Measurements from ENCODE around the gene ZNF205.

The ZNF205 gene

DNA sequence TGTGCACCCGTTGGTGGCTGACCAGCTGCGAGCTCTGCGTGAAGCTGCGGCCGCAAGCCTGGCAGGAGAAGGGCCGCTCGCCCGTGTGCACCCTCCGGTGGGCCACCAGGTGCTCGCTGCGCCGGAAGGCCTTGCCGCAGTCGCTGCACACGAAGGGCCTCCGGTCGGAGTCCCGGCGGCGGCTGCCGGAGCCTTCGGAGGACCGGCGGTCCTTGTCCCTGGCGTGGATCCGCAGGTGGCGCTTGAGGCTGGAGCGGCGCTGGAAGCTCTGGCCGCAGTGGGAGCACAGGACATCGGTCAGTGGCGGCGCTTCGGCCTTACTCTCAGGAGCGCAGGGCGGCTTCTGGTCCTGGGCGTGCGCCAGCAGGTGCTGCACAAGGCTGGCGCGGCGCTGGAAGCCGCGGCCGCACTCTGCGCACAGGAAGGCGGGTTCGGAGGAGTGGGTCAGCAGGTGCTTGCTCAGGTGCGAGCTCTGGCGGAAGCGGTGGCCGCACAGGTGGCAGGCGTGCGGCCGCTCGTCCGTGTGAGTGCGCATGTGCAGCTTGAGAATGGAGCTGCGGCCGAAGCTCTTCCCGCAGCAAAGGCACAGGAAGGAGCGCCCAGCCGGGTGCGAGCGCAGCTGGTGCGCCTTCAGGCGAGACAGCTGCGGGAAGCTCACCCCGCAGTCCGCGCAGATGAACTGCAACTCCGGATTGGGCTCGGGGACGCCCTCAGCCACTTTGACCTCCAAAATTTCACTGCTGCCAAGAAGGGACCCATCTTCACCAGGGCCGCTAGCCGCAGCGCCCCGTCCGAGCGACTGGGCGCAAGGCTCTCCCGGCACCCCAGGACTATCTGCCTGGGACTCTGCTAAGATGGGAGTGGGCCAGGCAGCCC lies 22.4 kb upstream of the ZNF205 start:
- H3K36me3 Mint-ChIP-seq, result no peaks in the 10 kb centered on the region
- no peaks in the 10 kb centered on the region for H3K27me3 Mint-ChIP-seq
- no peak overlapping the region for H3K27ac Mint-ChIP-seq
- no peak overlapping the region for H3K4me3 Mint-ChIP-seq
- H3K4me1 Mint-ChIP-seq (ENCODE audit: low read depth), result peaks cover 36% of the 10 kb centered on the region
- no peaks in the 10 kb centered on the region for H3K9me3 Mint-ChIP-seq (ENCODE audit: low read depth)

DNA sequence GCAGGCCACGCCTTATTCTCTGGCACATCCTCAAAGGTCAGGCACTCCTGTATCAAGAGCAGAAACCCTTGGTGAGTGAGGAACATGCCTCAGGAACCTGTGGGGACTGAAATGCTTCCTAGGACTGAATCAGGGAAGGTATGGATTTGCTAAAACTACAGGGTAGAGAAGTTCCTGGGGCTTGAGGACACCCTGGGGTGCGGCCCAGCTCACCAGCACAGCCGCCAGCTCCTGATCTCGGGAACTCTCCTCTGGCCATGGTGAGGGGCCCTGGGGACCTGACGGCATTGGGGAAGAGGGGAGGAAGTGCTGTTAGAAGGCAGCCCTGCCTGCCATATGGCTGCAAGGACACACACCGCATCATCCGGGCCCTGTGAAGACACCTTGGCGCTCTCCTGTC lies 20.8 kb upstream of the ZNF205 start:
- no peak overlapping the region for H3K4me3 Mint-ChIP-seq
- peaks cover 37% of the 10 kb centered on the region for H3K4me1 Mint-ChIP-seq (ENCODE audit: low read depth)
- H3K9me3 Mint-ChIP-seq (ENCODE audit: low read depth), result no peaks in the 10 kb centered on the region
- H3K36me3 Mint-ChIP-seq, result no peaks in the 10 kb centered on the region
- no peaks in the 10 kb centered on the region for H3K27me3 Mint-ChIP-seq
- H3K27ac Mint-ChIP-seq, result peak overlapping the region; percentile 50

DNA sequence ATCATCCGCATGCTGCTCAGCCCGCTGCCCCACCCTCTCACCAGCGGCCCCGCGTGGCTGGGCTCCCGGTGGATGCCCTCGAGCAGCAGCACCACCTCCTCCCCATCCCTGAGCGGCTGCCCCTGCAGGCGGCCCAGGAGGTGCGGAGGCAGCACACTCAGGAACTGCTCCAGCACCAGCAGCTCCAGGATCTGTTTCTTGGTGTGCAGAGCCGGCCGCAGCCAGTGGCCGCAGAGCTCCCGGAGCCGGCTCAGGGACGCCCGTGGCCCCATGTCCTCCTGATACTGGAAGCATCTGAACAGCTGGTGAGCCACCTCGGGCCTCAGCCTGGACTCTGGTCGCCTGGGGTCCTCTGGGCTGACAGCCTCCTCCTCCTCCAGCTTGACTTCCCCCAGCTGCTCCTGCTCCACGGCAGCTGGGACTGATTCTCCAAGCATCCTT lies 19.9 kb upstream of the ZNF205 start:
- Mint-ChIP-seq H3K4me3 (no peak overlapping the region), H3K4me1 (ENCODE audit: low read depth) (peaks cover 34% of the 10 kb centered on the region), H3K27ac (no peak overlapping the region), H3K36me3 (no peaks in the 10 kb centered on the region), H3K27me3 (no peaks in the 10 kb centered on the region), H3K9me3 (ENCODE audit: low read depth) (no peaks in the 10 kb centered on the region)

DNA sequence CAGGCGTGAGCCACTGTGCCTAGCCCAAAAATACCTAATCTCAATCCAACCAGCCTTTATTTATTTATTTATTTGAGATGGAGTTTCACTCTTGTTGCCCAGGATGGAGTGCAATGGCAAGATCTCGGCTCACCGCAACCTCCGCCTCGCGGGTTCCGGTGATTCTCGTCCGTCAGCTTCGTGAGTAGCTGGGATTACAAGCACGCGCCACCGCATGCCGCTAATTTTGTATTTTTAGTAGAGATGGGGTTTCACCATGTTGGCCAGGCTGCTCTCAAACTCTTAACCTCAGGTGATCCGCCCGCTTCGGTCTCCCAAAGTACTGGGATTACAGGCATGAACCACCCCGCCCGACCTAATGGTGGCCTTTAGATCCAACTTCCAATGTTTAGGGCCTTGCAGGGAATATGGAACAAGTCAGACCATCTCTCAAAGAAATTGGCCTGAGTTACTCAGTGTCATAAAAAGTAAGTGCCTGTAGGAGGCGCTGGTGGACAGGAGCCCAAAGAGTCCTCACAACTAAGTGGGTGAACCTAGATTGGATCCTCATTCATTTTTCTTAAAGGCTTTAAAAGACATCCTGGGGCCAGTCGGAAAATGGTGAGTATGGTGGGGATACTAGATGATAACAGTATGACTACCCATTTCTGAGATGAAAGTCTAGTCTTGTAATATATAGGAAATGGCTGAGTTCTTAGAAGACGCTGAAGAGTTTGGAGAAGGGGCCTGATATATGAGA lies 17.9 kb upstream of the ZNF205 start:
- no peaks in the 10 kb centered on the region for H3K9me3 Mint-ChIP-seq (ENCODE audit: low read depth)
- H3K27ac Mint-ChIP-seq, result peak overlapping the region; percentile 50

DNA sequence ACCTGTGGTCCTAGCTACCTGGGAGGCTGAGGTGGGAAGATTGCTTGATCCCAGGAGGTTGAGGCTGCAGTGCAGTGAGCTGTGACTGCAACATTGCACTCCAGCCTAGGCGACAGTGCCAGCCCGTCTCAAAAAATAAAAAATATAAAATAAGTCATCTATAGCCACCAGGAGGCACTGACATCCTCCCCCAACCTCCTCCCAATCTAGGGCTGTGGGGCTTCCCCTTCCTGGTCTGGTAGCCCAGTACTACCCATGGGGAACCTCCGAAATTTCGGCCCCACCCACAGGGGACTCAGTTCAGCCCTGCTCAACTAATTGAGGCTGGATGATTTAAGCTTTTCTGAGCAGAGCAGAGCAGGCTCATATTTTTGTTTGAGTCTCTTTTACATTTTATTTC lies 16.5 kb upstream of the ZNF205 start:
- Mint-ChIP-seq H3K36me3 (no peaks in the 10 kb centered on the region), H3K4me1 (ENCODE audit: low read depth) (peaks cover 39% of the 10 kb centered on the region), H3K27me3 (no peaks in the 10 kb centered on the region), H3K4me3 (no peak overlapping the region), H3K27ac (no peak overlapping the region), H3K9me3 (ENCODE audit: low read depth) (no peaks in the 10 kb centered on the region)

More for the DNA sequence above, 17.9 kb upstream of the ZNF205 start:
- H3K36me3 Mint-ChIP-seq, result no peaks in the 10 kb centered on the region
- H3K4me3 Mint-ChIP-seq, result no peak overlapping the region
- H3K4me1 Mint-ChIP-seq (ENCODE audit: low read depth), result peaks cover 32% of the 10 kb centered on the region
- no peaks in the 10 kb centered on the region for H3K27me3 Mint-ChIP-seq

DNA sequence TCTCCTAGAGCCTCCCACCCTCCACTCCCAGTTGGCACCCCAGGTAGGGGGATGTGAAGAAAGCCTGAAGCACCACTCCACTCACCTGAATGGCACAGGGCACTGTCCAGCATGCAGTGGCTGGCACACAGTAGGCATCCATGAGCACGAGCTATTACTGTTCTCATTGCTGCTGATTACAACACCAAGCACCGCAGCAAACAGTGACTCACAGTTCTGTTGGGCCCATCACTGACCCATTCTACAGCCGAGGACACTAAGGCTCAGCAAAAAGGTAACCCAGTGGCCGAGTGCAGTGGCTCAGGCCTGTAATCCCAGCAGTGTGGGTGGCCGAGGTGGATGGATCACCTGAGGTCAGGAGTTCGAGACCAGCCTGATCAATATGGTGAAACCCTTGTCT lies 16.0 kb upstream of the ZNF205 start:
- Mint-ChIP-seq H3K36me3 (no peaks in the 10 kb centered on the region), H3K27ac (peak overlapping the region; percentile 2), H3K27me3 (no peaks in the 10 kb centered on the region), H3K4me1 (ENCODE audit: low read depth) (peaks cover 39% of the 10 kb centered on the region), H3K4me3 (no peak overlapping the region), H3K9me3 (ENCODE audit: low read depth) (no peaks in the 10 kb centered on the region)

DNA sequence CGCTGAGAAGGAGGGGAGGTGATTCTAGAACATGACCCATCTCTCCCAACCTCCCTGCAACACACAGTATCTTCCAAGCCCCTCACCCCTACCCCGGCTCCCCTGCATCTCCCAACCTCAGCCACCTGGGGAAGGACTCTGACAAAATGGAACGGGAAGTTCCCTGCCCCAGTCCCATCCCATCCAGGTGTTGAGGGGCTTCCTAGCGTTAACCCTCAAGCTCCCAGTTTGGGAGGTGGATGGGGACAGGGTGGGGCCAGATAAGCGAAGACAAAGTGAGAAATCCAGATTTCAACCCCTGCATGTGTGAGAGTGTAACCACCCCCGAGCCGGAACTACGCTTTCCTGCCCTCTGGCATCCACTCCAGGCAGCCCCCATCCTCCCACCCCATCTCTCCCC lies 15.1 kb upstream of the ZNF205 start:
- H3K4me1 Mint-ChIP-seq (ENCODE audit: low read depth), result peaks cover 45% of the 10 kb centered on the region

DNA sequence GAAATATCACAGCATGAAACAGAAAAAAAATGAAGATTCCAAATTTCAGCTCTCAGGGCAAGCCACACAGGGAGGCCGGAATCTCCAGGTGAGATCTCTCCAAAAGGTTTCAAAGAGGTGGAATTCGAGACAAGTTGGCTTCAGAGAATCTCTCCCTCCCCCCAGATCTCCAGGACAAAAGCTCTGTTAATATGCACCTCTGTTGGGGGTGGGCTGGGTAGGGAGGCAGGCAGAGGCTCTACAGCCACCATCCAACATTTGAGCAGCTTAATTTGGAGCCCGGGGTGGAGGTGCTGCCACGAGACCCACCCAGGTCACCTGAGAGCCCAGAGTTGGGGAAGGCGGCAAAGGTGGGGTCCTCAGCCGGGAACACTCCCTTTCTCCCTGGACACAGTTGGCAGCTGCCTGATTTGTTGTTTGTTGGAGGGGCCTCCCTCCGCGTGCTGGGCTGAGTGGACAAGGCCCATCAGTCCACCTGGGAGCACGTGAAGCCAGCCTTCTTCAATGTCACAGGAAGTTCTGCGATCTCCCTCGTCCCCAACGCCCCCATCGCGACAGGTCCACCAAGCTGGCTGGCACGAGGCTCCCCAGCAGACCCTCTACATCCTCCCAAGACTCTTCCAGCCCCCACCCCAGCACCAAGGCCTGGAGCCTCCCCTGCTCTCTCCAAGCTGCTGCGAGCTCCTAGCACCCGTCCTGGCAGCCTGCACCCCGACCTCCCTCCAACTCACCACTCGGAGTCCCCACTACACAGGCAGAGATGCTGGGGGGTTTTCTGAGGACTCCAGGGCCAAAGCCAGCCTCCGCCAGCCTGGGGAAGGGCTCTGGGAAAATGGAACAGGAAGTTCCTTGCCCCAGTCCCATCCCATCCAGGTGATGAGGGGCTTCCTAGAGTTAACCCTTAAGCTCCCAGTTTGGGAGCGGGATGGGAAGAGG lies 13.7 kb upstream of the ZNF205 start, which contains the start of gene ZSCAN10:
Gene ZSCAN10, minus strand, starts transcription at position 836 of the 936 bp plus-strand sequence. CDS start 6,357 bp downstream, outside the sequence.
- H3K4me1 Mint-ChIP-seq (ENCODE audit: low read depth), result peaks cover 51% of the 10 kb centered on the region
- H3K27ac Mint-ChIP-seq, result peak within 1 kb of the TSS; percentile 51
- H3K36me3 Mint-ChIP-seq, result no peaks in the 10 kb centered on the region
- peak within 1 kb of the TSS; percentile 65 for H3K4me3 Mint-ChIP-seq
- no peaks in the 10 kb centered on the region for H3K27me3 Mint-ChIP-seq
- no peaks in the 10 kb centered on the region for H3K9me3 Mint-ChIP-seq (ENCODE audit: low read depth)

More for the DNA sequence above, 15.1 kb upstream of the ZNF205 start:
- no peaks in the 10 kb centered on the region for H3K9me3 Mint-ChIP-seq (ENCODE audit: low read depth)
- H3K36me3 Mint-ChIP-seq, result no peaks in the 10 kb centered on the region
- H3K27me3 Mint-ChIP-seq, result no peaks in the 10 kb centered on the region
- no peak overlapping the region for H3K4me3 Mint-ChIP-seq
- no peak overlapping the region for H3K27ac Mint-ChIP-seq

DNA sequence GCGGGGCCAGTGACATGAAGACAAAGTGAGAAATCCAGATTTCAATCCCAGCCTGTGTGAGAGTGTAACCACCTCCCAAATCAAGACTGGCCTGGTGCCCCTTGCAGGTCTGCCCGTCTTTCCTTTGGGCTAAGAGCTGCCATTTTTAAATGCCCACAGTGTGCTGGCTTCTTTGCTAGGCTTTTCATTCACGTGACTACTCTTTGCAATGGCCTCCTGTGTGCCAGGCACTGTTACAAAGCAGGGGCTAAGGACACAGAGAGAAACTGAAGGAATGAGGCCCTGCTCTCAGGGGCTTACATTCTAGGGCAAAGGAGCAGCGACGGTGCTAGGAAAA lies 13.0 kb upstream of the ZNF205 start:
- no peaks in the 10 kb centered on the region for H3K27me3 Mint-ChIP-seq
- H3K27ac Mint-ChIP-seq, result no peak overlapping the region
- H3K36me3 Mint-ChIP-seq, result no peaks in the 10 kb centered on the region
- H3K9me3 Mint-ChIP-seq (ENCODE audit: low read depth), result no peaks in the 10 kb centered on the region
- no peak overlapping the region for H3K4me3 Mint-ChIP-seq
- peaks cover 51% of the 10 kb centered on the region for H3K4me1 Mint-ChIP-seq (ENCODE audit: low read depth)

DNA sequence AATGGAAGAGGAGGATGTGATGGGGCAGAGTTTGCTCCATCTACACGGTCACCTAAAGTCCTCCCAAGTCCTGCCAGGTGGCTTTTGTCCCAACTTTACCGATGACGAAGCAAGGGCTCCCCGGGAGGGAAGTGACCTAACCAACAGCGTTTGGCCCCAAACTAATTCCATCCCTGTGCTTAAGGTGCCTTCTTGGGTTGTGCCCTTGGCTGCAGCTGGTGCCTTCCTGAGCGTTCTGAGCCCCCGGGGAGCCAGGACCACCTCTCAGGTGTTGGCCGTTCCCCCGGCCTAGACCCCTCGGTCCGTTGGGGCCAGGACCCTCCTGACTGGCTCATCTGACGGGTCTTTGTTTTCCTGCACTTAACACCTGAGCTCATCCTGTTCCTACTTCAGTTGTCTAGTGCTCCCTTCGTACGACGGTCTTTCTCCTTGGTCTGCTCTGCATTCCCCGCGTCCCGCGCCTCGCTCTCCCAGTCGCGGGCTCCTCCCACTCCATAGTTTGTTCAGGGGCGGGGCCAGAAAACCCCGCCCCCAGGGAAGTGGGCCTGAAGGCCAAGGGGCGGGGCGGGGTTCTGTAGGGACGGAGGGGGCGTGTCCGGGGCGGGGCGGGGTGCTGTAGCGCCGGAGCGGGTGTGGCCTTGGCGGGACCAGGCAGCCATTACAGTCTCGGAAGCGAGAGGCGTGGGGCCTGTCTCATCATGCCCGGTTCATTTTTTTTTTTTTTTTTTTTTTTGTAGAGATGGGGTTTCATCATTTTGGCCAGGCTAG lies 12.5 kb upstream of the ZNF205 start:
- Mint-ChIP-seq H3K27ac (peak overlapping the region; percentile 51), H3K4me1 (ENCODE audit: low read depth) (peaks cover 48% of the 10 kb centered on the region), H3K4me3 (peak overlapping the region; percentile 65), H3K27me3 (no peaks in the 10 kb centered on the region), H3K9me3 (ENCODE audit: low read depth) (no peaks in the 10 kb centered on the region), H3K36me3 (no peaks in the 10 kb centered on the region)

DNA sequence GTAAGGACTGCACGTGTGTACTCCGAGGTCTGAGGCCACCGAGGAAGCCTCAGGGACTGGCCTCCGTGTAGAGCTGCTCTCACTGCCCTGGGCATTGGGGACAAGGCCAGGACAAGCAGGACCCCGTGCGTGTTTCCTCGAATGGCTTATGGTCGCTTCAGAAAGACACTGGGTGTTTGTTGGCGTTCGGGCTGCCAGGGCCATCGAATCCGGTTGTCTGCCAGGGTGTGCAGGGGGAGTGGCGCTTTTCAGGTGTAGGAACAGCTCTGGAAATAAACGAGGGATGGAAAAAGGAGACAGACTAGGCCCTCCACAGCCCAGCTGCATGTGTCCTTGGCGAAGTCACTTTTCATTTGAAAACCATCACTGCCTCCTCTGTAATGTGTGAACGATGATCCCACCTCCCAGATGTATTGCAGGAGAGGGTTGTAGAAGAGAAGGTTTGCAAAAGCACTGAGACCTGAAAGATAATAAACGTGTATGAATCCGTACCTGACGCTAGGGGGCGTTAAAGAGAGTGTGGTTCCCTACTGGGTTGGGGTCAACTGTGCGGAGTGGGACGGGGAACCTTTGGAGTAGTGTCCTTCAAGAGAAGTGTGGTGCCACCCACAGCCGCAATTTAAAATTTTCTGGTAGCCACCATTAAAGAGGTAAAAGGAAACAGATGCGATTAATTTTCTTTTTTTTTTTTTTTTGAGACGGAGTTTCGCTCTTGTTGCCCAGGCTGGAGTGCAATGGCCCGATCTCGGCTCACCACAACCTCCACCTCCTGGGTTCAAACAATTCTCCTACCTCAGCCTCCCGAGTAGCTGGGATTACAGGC lies 11.2 kb upstream of the ZNF205 start:
- H3K4me1 Mint-ChIP-seq (ENCODE audit: low read depth), result peaks cover 48% of the 10 kb centered on the region
- peak overlapping the region; percentile 84 for H3K27ac Mint-ChIP-seq
- H3K4me3 Mint-ChIP-seq, result peak overlapping the region; percentile 82
- no peaks in the 10 kb centered on the region for H3K27me3 Mint-ChIP-seq
- no peaks in the 10 kb centered on the region for H3K9me3 Mint-ChIP-seq (ENCODE audit: low read depth)
- no peaks in the 10 kb centered on the region for H3K36me3 Mint-ChIP-seq

DNA sequence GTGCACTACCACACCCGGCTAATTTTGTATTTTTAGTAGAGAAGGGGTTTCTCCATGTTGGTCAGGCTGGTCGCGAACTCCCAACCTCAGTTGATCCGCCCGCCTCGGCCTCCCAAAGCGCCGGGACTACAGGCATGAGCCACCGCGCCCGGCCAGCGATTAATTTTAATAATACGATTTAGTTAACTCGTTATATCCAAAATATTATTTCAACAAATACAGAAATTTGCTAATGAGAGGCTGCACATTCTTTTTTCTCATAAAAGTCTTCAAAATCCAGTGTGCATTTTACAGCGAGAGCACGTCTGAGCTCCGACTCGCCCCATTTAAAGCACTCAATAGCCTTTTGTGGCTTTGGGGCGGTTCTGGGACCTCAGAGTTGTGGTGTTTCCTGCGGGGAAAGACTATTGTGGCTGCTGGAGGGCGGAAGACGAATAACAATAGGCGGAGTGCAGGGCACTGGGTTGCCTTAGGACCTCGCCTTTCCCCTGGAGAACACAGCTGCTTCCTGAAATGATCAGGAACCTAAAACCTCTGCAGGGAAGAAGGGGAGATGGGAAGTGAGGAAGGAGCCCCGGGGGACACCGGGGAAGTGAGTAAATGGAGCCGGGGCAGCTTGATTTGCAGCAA lies 10.4 kb upstream of the ZNF205 start:
- Mint-ChIP-seq H3K4me3 (peak overlapping the region; percentile 82), H3K9me3 (ENCODE audit: low read depth) (no peaks in the 10 kb centered on the region), H3K36me3 (no peaks in the 10 kb centered on the region), H3K27ac (peak overlapping the region; percentile 86), H3K27me3 (no peaks in the 10 kb centered on the region), H3K4me1 (ENCODE audit: low read depth) (peaks cover 50% of the 10 kb centered on the region)
